HG03460 (cell line): ENCODE data around the gene BIRC7.

Experiments used
- ATAC-seq: cut with Tn5 transposase; IDR thresholded peaks from one replicate; pipeline ENCODE4 v1.9.1; 2021; ENCODE audit not compliant: unreplicated experiment

Gene BIRC7

DNA sequence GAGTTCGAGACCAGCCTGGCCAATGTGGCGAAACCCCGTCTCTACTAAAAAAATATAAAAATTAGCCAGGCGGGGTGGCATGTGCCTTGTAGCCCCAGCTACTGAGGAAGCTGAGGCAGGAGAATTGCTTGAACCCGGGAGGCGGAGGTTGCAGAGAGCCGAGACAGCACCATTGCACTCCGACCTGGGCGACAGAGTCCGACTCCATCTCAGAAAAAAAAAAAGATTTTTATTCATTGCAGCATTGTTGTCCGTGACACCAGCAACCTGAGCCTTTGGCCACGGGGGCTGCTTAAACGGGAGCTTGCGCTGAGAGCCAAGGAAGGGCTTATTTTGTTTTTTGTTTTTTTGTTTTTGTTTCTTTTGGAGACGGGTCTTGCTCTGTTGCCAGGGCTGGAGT is 44.2 kb downstream of the BIRC7 start:
- ATAC-seq, result no peak

GRCh38 chr20:63280371-63280770 is 44.7 kb downstream of the BIRC7 start:
- ATAC-seq, result no peak

- no peak for ATAC-seq
These were observed 45.3 kb downstream of the BIRC7 start for GRCh38 chr20:63280929-63281545.

DNA sequence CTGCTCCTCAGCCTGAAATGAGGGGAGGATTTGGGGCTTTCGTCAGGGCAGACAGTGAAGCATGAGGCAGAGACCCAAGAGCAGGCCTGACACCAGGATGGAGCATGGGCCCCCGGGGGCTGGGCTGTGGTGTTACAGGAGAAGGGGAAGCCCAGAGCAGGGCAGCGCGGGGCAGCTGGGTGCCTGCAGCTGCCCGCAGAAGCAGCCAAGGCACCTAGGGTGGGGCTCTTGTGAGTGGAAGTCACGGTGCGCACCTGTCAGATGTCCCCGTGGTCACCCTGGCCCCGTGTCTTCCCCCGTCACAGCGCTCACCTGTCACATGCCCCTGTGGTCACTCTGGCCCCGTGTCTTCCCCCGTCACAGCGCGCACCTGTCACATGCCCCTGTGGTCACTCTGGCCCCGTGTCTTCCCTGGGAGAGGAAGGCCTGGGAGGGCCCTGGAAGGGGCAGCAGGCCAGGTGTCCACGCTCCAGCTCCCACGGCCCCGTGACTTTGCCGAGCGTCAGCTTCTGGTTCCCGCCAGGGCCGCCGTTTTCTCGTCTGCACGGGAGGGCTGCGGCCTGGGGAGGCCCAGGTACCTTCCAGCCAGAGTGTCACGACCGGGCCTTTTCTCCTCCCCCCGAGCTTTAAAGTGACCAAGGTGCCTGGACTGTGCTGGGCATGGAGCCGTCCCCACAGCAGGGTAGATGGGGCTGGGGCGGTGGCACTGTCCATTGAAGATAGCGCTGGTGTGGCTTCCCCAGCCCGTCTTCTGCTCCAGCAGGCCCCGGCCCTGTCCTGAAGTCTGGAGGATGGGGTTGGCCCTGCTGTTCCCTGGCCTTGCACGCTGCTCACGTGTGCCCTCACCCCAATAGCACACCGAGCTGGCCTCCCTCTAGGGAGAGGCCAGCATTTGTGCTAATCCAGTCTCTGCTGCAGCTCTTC is 46.3 kb downstream of the BIRC7 start:
- no peak for ATAC-seq

GRCh38 chr20:63282946-63283345 is 47.2 kb downstream of the BIRC7 start:
- no peak for ATAC-seq

- no peak for ATAC-seq
These were observed 47.8 kb downstream of the BIRC7 start for GRCh38 chr20:63283397-63284082.

DNA sequence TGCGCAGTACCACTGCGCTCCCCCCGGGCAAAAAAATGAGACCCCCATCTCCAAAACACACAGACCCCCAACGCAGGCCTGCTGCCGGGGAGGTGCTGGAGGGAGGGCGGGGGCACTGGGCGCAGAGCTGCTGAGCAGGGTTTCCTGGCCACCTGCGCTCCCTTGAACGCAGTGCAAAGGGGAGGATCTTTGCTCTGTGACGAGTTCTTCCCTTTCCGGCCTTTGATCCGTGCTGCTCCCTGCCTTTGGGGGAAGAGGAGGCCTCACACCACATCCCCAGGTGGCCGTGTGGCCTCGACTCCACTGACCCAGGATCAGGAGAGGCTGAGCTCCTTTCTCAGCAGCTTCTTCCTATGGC is 48.4 kb downstream of the BIRC7 start:
- no peak for ATAC-seq

GRCh38 chr20:63284544-63284949 is 48.8 kb downstream of the BIRC7 start:
- ATAC-seq, result no peak

DNA sequence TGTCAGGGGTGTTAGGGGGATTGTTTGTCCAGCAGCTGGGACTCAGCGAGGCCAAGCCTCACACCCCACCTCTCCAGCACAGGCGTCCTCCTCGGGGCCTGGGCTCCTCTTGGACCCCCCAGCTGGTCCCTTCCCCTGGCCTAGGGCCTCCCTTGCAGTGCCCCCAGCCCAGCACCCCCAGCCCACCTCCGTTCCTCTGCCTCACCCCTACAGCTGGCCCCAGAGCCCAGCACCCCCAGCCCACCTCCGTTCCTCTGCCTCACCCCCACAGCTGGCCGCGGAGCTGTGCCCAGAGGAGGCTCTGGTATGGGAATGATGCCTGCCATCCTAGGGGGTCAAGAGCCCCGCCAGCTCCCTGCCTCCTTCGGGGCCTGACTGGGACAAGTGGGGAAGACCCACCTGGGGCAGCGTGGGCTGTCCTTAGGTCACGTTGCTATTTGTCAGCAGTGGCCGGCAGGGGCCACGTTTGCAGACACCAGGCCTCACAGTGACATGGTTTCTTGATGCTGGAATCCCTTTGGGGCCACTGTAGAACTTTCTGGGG is 49.3 kb downstream of the BIRC7 start:
- no peak for ATAC-seq

GRCh38 chr20:63285636-63286615 is 50.2 kb downstream of the BIRC7 start:
- ATAC-seq, result no peak

DNA sequence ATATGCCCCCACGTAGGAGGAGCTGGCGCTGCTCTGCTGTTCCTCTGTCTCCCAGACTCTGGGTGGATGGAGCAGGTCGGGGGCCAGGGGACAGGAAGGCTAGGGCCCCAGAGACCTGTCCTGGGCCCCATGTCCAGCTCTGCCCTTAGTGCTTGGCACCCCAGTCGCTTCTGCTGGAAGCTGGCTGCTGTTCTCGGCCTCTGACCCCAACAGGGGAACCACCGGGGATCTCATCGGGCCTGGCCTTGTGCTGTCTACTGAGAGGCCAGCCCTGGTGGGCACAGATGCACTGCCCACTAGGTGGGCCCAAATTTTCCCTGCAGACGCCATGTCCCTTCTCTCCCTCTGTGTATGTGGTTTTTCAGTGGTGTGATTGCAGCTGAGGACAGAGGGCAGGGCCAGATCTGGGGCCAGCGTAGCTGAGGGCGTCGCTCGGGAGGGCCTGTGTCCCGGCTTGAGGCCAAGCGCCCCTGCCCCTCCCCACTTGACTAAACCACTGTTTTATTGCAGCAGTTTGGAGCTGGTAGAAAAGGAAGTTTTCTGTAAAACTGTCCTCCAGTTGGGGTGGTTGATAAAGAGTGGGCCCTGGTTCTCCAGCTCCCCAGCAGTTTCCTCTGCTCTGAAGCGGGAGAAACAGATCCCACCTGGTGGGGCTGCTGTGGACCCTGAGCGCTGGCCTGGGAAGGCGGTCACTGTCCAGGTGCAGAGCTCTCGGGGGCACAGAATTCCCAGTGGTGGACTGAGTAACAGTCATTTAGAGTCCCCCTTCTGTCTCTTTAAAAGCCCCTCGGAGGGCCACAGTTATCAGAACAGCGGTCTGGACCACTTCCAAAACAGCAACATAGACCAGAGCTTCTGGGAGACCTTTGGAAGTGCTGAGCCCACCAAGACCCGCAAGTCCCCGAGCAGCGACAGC is 51.3 kb downstream of the BIRC7 start:
- ATAC-seq, result no peak

- no peak for ATAC-seq
These were observed 52.2 kb downstream of the BIRC7 start for GRCh38 chr20:63287697-63288580.

- no peak for ATAC-seq
These were observed 53.0 kb downstream of the BIRC7 start for GRCh38 chr20:63288581-63289251.

DNA sequence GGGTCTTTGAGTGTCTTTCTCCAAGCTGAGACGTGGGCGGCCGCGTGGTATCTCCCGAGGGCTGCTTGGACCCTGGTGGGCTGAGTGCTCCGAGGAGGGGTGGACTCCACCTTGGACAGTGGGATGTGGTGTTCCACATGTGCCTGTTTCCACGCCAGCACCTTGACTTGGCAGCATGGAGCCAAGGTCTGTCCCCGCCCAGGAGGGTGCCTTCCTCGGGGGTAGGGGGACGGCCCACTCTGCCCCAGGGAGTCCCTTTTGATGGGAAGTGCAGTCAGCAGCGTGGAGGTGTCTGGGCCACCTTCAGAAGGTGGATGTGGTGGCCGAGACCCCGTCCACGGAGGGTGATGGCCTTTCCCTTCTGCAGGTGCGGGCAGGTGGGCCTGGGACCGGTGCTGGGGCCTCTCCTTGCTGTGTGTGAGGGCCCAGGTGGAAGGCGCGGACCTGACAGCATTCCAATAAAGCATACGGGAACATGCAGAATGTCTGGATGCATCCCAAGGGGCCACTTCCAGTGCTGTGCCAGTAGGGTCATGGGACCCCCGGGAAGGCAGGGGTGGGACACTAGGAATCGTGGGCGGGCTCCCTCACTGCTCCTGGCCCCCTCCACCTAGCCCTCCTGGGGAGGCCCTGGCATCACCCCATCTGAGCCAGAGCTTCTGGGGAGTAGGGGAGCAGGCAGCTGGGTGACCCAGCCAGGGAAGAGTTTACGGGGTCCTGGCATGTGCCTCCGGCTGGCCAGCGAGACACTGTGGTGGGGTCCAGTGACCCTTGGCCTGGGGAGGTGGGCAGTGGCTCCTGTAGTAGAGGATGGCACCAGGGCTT is 53.8 kb downstream of the BIRC7 start:
- ATAC-seq, result no peak
